ENCODE data around the gene GRB10.

DNA sequence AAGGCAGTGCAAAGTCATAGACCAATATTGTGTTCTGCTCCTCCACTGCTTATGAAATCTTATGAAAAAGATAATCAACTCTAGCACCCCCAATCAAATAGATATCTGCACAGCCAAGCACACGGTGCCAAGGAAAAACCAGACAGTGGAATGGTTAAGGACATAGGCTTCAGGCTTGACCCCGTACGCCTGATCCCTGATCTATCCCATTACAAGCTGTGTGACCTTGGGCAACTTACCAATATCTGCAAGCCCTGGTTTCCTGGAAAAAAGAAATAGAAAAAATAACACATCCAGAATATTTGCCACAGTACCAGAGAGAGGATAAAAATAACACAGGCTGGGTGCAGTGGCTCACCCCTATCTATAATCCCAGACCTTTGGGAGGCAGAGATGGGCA, 56.9 kb downstream of the GRB10 start:
- no peak for TF ChIP-seq CTCF (IDR thresholded peaks at IDR 0.05)
- TF ChIP-seq POLR2A (IDR thresholded peaks at IDR 0.05): no peak

Measured in uterus (tissue), 2 donors.